ENCODE data around the gene ODF2.
"Not testable (repeated sequence)": the region's sequence is repeated elsewhere in the genome, so short reads cannot be mapped to it uniquely, and the experiment has no call there.

The ODF2 gene

DNA sequence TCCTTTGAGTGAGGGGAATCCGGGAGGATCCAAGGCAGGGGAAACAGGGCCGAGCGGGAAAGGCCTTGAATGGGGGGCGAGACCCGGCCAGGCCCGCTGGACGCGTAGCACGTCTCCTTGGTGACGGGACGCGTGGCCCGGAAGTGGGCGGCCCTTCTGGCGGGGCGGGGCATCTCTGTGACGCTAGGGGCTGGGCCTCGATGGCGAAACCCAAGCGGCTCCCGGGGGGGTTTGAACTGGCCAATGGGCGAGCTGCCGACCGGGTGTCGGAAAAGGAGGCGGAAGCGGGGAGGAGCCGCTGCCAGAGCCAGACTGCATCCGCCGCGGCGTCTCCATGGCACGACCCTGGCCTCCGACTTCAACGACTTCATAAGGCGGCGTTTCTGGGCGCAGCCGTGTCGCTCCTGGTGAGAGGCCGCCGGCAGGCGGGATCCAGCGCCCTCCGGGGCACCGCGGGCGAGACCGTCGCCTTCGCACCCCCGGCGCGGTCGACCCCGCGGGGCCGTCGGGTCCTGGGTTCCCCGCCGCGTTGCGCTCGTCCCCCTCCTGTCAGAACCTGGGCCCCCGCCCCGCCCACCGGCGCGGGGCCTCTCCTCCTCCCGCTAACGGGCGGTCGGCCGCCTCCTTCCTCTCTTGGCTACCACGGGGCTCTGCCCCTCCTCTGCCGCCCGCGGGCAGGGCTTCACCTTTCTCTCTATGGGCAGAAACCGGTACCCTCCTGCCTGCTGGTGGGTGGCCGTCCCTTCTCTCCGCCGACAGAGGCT is at the start of gene ODF2:
Gene ODF2, plus strand, starts transcription at position 158 of the 764 bp plus-strand sequence. Its CDS starts 86 bp downstream, at position 244.
- peak; percentile 100 for DNase-seq

DNA sequence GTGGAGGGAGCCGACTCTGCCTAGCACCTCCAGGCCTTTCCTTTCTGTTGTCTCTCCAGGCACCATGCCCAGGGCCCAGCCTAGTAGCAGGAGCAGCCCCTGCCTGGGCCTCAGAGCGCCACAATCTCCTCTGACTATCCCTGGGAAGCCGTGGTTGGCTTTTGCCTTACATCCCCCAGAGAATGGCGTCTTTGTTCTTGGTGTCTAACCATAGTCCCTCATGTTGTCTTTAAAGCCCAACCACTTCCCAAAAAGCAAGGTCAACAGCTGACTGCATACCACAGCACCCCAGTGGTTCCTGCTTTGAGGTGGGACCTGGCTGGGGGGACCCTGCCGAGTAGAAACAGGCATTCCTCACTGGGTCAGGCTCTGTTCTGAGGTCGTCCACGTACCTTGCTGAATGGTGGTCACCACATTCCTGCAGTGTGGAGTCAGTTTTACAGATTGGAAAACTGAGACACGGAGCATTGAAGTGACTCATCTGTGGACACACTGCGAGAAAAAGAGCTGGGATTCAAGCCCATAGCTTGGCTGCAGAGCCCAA is 48.9 kb upstream of the ODF2 start:
- DNase-seq: no peak

DNA sequence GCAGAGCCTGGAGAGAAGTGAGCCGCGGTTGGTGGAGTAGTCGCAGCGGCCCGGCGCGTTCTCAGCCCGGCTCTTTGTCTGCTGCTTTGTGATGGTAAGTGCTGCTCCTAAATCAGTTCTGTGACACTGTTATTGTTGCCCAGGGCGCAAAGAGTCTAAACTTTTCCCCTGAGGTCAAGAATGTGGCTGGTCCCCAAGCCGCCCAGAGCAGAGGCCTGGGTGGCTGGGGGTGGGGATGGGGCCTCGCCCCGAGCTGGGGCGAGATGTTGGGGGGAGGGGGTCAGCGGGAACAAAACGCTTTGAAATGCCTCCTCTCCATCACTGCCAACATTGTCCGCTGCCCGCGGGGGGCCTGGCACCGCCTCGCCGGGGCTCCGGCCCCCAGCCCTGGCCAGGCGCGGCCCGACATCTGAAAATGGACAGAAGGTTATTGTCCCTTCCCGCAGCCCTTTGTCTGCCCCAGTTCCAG is 46.8 kb upstream of the ODF2 start:
- no peak for DNase-seq

DNA sequence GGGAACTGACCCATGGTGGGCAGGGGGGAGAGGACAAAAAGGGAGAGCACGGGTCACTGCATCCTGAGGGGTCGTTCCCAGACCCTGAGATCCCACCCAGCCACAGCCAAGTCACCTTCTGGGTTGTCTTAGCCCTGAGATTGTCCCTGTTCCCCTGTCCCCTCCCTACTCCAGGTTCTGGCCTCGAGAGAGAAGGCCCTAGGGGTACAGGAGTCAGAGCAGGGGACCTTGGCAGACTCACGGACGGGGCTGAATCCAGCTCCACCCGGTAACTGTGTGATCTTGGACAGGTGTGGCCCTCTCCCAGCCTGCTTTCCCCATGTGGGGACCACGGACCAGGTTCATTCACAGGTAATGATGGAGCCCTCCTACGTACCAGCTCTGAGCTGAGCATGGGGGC is 46.4 kb upstream of the ODF2 start:
- no peak for DNase-seq

DNA sequence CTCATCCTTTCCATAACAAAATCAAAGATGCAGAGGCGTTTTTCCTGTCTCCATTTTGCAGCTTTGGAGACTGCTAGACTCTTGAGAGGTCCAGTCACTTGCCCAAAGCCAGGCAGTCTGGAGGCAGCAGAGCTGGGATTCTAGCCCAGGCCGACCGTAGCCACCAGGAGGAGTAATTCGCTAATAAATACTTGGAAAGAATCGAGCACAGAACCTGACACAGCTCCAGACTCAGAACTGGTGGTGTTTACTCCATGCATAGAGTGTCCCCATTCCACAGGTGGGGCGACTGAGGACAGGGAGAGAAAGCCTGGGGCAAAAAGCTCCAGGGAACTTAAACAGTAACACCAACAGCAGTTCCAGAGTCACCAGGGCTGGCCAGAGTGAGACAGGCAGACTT is 45.8 kb upstream of the ODF2 start:
- no peak for DNase-seq

DNA sequence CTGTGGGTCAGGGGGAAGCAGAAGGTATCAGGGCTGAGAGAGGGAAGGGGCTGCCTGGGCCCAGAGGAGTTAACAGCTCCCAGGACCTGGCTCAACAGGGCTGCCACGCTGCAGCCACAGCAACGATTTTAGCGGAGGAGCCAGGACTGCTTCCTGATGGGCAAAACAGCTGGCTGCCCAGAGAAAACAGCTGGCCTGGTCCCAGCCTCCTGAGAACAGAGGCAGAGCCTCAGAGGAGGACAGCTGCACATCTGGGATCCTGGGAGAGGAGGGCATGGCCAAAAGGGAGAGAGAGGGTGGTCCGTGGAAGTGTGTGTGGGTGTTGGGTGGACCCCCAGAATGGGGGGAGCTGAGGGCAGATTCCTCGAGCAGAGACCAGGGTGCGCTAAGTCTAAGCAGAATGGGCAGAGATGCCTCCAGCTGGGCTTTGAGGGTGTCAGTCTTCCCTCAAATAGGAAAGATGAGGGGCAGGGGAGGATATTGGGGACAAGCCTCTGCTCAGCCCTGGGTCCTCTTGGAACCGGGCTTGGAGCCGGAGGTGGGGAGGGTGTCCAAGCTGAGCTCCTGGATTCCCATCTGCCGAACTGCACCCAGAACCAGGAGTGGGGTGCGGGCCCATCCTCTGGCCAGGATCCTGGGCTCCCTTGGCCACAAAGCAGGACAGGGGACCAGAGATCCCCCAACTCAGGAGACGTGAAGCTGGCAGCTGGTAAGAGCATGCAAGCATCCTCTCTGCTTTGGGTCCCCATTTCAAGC is 44.3 kb upstream of the ODF2 start:
- DNase-seq: peak; percentile 72

DNA sequence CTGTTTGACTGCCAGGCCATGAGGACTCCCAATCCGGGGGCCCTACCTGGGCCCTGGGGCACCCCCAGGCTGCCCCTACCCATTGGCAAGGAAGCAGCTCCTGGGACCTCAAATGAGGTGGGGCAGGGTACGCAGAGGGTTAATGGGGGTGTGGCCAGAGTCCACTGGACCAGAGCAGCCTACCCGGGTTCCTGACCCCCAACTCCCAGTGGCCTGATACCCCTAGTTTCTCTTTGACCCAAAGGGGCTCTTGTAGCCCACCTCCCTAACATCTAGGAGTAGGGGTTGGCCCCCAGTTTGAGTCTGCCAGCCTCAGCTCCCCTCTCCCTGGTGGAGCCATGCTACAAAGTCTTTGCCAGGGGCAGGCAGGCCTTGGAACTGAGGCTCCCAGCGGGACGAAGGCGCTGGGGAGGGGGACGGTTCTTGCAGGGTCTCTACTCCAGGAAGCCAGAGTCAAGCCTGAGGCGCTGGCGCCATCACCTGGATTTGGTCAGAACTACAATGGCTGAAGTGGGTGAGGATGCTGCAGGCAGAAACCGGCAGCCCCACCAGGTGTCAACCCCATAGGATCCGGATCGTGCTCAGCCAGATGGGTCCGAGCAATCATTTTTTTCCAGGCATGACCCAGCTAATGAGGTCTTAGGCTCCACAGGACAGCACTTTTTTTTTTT is 43.6 kb upstream of the ODF2 start:
- peak; percentile 83 for DNase-seq

DNA sequence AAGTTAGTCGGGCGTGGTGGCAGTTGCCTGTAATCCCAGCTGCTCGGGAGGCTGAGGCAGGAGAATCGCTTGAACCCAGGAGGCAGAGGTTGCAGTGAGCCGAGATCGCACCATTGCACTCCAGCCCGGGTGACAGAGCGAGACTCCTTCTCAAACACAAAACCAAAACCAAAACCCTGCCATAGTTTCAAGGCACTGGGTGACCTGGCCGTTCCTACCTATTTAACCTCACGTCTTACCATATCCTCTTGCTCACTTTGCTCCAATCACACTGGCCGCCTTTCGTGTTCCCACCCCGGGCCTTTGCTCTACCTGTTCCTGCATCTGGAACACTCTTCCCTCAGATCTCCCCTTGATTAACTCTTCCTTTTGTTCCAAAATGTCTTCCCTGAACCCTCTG is 42.1 kb upstream of the ODF2 start:
- DNase-seq: not testable (repeated sequence)

DNA sequence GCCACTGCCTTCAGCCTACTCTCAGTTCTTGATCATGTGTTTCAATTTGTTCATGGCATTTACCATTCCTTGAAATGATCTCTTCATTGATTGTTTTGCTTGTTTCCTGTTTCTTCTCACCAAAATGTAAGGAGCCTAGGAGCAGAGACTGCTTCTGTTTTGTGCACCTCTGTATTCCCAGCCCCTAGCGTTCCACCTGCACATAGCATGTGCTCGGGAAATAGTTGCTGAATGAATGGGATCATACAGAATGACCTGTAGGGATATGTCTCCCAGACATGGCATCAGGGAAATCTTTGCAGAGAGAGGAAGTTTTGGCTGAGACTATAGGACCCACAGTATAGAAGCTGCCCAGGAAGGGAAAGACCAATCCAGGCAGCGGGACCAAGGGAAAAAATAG is 41.3 kb upstream of the ODF2 start:
- no peak for DNase-seq

DNA sequence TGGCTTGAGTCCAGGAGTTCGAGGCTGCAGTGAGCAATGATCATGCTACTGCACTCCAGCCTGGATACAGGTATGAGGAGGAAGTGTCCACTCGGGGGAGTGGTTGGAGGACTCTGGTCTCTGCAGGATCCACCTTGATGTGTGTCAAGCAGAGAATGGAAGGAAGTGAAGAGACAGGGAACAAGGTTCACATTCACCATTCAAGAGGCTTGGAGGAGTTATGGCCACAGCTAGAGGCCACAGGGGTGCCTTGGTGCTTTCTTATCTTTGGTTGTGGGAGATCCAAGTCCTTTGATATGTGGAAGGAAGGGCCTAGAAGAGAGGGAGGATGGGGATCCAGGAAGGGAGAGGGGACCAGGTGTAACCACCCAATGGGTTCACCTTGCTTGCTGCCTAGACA is 40.5 kb upstream of the ODF2 start:
- no peak for DNase-seq

DNA sequence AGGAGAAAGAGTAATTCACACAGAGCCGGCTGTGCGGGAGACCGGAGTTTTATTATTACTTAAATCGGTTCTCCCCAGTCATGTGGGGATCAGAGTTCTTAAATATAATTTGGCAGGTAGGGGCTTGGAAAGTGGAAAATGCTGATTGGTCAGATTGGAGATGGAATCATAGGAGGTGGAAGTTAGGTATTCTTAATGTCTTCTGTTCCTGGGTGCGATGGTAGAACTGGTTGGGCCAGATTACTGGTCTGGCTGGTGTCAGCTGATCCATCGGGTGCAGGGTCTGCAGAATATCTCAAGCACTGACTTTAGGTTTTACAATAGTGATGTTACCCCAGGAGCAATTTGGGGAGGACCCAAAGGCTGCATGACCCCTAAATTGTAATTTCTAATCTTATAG is 39.8 kb upstream of the ODF2 start:
- DNase-seq: no peak

DNA sequence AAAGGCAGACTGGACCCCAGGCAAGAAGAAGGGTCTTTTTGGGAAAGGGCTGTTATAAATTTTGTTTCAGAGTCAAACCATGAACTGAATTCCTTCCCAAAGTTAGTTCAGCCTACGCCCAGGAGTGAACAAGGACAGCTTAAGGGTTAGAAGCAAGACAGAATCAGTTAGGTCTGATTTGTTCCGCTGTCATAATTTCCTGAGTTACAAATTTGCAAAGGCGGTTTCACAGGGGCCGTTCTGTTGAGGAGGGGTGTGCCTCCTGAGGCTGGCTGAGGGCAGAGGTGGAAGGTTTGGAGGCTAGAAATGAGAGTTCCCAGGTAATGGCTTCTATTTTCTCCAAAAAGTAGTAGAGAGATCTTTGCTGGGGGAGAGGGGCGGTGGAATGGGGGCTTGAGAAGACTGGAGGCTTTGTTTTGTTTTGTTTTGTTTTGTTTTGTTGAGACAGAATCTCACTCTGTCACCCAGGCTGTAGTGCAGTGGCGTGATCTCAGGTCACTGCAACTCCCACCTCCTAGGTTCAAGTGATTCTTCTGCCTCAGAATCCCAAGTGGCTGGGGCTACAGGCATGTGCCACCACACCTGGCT is 39.3 kb upstream of the ODF2 start:
- DNase-seq: no peak

DNA sequence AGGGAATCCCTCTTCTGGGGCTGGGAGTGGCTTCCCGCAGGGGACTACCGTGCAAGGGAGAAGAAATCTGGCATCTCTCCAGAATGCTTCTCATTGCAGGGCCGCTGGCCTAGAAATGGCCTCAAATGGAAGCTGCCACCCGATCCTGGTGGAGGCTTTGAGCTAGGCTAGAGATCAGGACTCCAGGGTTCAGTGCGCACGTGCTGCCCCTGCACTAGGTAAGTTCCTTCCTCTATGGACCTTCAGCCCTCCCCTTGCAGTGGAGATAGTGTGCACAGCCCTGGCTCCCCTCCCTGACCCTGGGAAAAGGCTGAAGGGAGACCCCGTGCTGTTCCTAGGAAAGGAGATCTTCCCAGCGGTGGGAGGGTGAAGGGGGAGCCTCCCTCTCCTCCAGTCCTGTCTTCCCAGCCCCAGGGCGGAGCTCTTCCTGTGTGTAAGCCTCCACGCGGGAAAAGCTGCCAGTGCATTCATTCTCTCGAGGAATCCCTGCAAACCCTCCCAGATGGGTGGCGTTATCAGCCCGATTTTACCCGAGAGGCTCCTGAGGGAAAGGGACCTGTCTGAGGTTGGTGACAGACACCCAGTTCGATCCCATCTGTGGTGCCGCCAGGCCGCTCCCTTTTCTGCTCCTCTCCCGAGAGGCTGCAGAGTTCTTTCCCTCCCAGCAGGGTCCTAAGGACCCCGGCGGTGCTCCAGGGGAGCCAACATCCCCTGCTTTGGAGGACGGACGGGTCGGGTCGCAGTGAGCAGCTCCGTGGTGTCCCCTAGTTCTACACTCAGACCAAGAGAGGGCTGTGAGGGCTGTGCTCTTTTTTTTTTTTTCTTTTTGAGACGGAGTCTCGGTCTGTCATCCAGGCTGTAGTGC is 36.5 kb upstream of the ODF2 start:
- DNase-seq: no peak

DNA sequence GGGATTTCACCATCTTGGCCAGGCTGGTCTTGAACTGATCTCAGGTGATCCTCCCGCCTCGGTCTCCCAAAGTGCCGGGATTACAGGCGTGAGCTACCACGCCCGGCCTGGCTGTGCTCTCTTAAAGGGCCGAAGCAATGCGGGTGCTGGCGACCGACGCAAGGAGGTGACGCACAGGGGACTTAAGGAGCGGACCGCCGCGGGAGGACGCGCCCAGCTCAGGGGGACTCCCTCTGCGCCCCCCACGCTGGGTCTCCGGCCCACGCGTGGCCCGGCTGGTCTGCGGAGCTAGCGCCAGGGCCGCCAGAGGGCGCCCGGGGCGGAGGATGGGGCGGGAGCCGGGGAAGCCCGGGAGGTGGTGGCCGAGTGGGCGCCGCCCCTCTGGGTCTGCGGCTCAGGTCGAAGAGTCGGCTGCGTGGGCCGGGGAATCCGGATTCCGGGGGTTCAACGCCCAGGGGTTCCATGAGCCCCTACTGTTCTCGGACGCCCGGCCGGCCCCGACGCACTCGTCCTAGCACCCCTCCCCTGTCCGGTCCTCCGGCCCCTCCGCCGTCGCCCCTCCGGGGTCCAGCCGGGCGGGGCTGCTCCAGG is 35.7 kb upstream of the ODF2 start:
- peak; percentile 87 for DNase-seq

DNA sequence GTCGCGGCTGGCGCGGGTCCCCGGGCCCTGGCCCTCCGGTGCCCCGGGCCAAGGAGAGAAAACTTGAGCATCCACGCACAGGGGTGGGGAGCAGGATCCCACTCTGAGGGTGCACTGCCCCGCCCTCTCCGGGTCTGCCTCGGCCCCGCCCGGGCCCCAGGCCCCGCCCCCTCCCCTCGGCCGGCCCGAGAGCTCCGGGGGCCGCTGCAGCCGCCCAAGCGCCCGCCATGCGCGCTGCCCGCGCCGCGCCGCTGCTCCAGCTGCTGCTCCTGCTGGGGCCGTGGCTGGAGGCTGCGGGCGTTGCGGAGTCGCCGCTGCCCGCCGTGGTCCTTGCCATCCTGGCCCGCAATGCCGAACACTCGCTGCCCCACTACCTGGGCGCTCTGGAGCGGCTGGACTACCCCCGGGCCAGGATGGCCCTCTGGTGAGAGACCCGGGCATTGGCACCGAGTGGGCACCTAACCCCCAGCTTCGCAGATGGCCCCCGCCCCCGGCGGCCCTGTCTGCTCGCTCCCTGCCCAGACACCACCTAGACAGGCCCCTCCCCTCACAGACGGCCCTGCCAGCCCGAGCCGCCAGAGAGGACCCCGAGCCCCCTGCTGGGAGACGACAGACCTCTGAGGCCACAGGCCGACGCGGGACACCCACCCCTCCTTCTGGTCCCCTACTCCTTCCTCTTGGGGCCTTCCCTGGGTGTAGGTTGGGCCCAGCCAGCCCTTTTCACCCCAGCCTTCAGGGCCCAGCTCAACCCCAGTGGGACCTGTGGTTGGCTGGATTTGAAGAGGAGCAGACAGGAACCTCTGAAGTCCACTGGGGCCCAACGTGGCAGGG is 34.9 kb upstream of the ODF2 start, which contains the start of gene CERCAM:
Gene CERCAM, plus strand, starts transcription at position 207 of the 831 bp plus-strand sequence. Its CDS starts 21 bp downstream, at position 228.
- peak; percentile 84 for DNase-seq

DNA sequence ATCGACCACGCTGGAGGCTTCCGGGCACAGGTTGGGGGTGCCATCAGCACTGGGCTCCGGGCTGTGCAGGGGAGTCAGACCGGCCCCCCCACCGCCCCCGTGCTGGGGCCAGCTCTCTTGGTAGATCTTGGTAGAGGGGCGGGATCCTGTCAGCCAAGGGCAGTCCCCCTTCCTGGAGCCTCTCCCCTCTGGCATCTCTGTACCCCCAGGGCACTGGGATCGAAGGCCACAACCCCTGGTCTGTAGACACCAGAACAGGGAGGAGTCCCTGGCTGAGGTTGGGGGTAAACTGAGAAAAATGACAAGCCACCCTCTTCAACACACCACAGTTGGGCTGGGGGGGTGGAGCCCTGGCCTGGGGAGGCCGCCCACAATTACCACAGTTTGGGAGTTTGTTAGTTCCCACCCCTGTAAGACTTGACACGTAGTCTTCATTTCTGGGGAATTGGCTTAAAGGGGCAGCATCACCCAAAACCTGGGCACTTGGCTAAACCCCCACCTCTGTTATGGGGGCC is 34.3 kb upstream of the ODF2 start:
- peak; percentile 66 for DNase-seq

DNA sequence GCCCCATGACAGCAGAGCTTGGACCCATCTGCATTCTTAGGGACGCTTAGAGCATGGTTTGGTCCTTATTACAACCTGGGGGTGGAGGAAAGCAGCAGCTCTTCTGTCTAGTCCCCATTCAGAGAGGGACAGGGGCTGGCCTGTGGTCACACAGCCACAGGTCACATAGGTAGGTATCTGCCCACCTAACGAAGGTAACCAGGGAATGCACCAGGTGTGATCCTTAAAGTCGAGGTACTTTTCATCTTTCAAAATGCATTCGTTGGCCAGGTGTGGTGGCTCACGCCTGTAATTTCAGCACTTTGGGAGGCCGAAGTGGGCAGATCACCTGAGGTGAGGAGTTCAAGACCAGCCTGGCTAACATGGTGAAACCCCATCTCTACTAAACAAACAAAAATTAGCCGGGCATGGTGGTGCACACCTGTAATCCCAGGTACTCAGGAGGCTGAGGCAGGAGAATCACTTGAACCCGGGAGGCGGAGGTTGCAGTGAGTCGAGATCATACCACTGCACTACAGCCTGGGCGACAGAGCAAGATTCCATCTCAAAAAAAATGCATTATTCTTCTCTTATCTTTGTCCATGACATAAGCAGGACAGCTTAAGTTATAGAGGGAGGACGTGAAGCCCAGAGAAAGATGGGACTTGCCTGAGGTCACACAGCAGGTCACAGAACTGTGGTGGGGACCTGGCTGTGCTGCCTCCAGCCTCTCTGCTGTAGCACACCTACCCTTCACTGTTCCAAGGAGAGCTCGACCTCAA is 33.6 kb upstream of the ODF2 start:
- DNase-seq: not testable (repeated sequence)

DNA sequence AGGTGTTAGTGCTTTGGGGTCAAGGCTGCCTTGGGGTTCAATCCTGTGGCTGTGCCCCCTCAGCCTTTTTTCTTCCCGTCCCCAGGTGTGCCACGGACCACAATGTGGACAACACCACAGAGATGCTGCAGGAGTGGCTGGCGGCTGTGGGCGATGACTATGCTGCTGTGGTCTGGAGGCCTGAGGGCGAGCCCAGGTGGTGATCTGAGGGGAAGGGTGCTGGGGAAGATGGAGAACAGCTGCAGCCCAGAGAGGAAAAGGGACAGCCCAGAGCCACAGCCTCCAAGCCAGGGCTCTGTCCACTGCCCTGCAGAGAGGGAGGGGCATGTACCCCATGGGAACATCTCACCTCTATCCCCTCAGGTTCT is 33.0 kb upstream of the ODF2 start:
- no peak for DNase-seq

DNA sequence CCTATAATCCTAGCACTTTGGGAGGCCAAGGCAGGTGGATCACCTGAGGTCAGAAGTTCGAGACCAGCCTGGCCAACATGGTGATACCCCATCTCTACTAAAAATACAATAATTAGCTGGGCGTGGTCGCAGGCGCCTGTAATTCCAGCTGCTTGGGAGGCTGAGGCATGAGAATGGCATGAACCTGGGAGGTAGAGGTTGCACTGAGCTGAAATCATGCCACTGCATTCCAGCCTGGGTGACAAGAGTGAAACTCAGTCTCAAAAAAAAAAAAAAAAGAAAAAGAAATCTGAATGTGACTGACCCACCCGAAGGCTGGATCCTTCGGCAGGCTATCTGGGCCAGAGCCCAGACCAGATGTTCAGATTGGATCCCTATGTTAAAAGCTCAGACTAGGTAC is 32.5 kb upstream of the ODF2 start:
- not testable (repeated sequence) for DNase-seq
